Neural progenitor cell (in vitro differentiated cells): Measurements from ENCODE around the gene DLGAP4. TPM values are rescaled to one million over a fixed set of nuclear protein-coding genes. Genes with fewer than 3 reads are reported as not detected.
"Not testable (repeated sequence)": the region's sequence is repeated elsewhere in the genome, so short reads cannot be mapped to it uniquely, and the experiment has no call there.

Experiments
- DNase-seq: peaks from one replicate; pipeline ENCODE4 v3.0.0-alpha.2; 2016; ENCODE audit warnings: low spot score
- H2AFZ ChIP-seq: fragments of 200-600 bp; sonication (generic); replicated peaks from 2 replicates; pipeline ENCODE4 v1.6.1; 2016; ENCODE audit warnings: antibody characterized with exemption
- H3F3A ChIP-seq: fragments of 200-600 bp; sonication (generic); 2 replicates; pipeline ENCODE4 v1.6.1; 2016; ENCODE audit warnings: antibody characterized with exemption, low read depth
- H3K27ac ChIP-seq: fragments of 200-600 bp; sonication (generic); 2 replicates; pipeline ENCODE4 v1.5.1; 2016; ENCODE audit warnings: mild to moderate bottlenecking
- H3K27me3 ChIP-seq: fragments of 200-600 bp; sonication (generic); 2 replicates; pipeline ENCODE4 v1.6.1; 2016; ENCODE audit warnings: mild to moderate bottlenecking, moderate library complexity
- H3K36me3 ChIP-seq: fragments of 200-600 bp; sonication (generic); 2 replicates; pipeline ENCODE4 v1.5.1; 2016
- H3K4me1 ChIP-seq: fragments of 200-600 bp; sonication (generic); 2 replicates; pipeline ENCODE4 v1.6.1; 2016; ENCODE audit warnings: mixed run types
- H3K4me2 ChIP-seq: fragments of 200-600 bp; sonication (generic); 2 replicates; pipeline ENCODE4 v1.6.1; 2016
- H3K4me3 ChIP-seq: fragments of 200-600 bp; sonication (generic); 2 replicates; pipeline ENCODE4 v1.5.1; 2016
- H3K79me2 ChIP-seq: fragments of 200-600 bp; sonication (generic); 2 replicates; pipeline ENCODE4 v1.6.1; 2016; ENCODE audit warnings: low read depth
- H3K9ac ChIP-seq: fragments of 200-600 bp; sonication (generic); 2 replicates; pipeline ENCODE4 v1.6.1; 2016
- H3K9me3 ChIP-seq: fragments of 200-600 bp; sonication (generic); 2 replicates; pipeline ENCODE4 v1.5.1; 2016; ENCODE audit warnings: low read depth
- H4K20me1 ChIP-seq: fragments of 200-600 bp; sonication (generic); 2 replicates; pipeline ENCODE4 v1.6.1; 2016; ENCODE audit warnings: low read depth
- H3K27ac Mint-ChIP-seq: 3 replicates; pipeline ENCODE4 v1.8.0; 2021; ENCODE audit warnings: mixed read lengths
- H3K27me3 Mint-ChIP-seq: 2 replicates; pipeline ENCODE4 v1.8.0; 2022; ENCODE audit warnings: low read depth, mild to moderate bottlenecking, inconsistent platforms, moderate library complexity, mixed read lengths; ENCODE audit not compliant: insufficient read depth
- H3K36me3 Mint-ChIP-seq: 3 replicates; pipeline ENCODE4 v1.8.0; 2021; ENCODE audit warnings: mixed read lengths
- H3K4me1 Mint-ChIP-seq: 3 replicates; pipeline ENCODE4 v1.8.0; 2021; ENCODE audit warnings: mixed read lengths
- H3K4me3 Mint-ChIP-seq: 3 replicates; pipeline ENCODE4 v1.8.0; 2021; ENCODE audit warnings: mild to moderate bottlenecking, moderate library complexity, mixed read lengths
- H3K9me3 Mint-ChIP-seq: 3 replicates; pipeline ENCODE4 v1.8.0; 2020; ENCODE audit warnings: mixed read lengths
- CTCF ChIP-seq: fragments of 200-600 bp; sonication (generic); IDR thresholded peaks from 2 replicates; pipeline ENCODE4 v1.5.1; 2017; ENCODE audit warnings: antibody characterized with exemption, mild to moderate bottlenecking
- EZH2 ChIP-seq: fragments of 200-600 bp; sonication (generic); IDR thresholded peaks from 2 replicates; pipeline ENCODE4 v1.6.1; 2017; ENCODE audit warnings: antibody characterized with exemption, mild to moderate bottlenecking, moderate library complexity
- EZH2phosphoT487 ChIP-seq: fragments of 200-600 bp; sonication (generic); IDR thresholded peaks from 2 replicates; pipeline ENCODE4 v1.6.1; 2017; ENCODE audit warnings: antibody characterized with exemption
- total RNA-seq: library from RNA; depleted of rRNA; stranded (reverse); fragments of >200 nt; gene quantifications from 2 replicates; pipeline ENCODE4 v1.2.3, GENCODE V29; 2015; ENCODE audit warnings: low replicate concordance

DLGAP4 gene
- total RNA-seq, 1 donor from 2014 or later, result 21.7 TPM

- Histone ChIP-seq H3K9me3 (no peaks in the 10 kb centered on the region), H3K9ac (no peak overlapping the region), H3K4me3 (no peak overlapping the region), H3K4me2 (no peak overlapping the region), H3K4me1 (no peaks in the 10 kb centered on the region), H4K20me1 (peaks cover under 1% of the 10 kb centered on the region), H3F3A (no peaks in the 10 kb centered on the region), H3K36me3 (no peaks in the 10 kb centered on the region), H3K27me3 (no peaks in the 10 kb centered on the region), H2AFZ (no peak overlapping the region), H3K79me2 (no peaks in the 10 kb centered on the region), H3K27ac (no peak overlapping the region)
- Mint-ChIP-seq H3K9me3 (no peaks in the 10 kb centered on the region), H3K27me3 (peaks cover 5% of the 10 kb centered on the region), H3K4me3 (no peak overlapping the region), H3K36me3 (no peaks in the 10 kb centered on the region), H3K27ac (no peak overlapping the region), H3K4me1 (no peaks in the 10 kb centered on the region)
- DNase-seq, result no peak
- TF ChIP-seq EZH2 (no peak), EZH2phosphoT487 (no peak), CTCF (no peak)
Measured at GRCh38 chr20:36377348-36378326, 71.5 kb downstream of the DLGAP4 start.

- no peak overlapping the region for H3K4me2 ChIP-seq
- H3K9ac ChIP-seq, result no peak overlapping the region
- Mint-ChIP-seq H3K27me3 (peaks cover 5% of the 10 kb centered on the region), H3K9me3 (no peaks in the 10 kb centered on the region), H3K4me3 (no peak overlapping the region), H3K27ac (no peak overlapping the region), H3K4me1 (no peaks in the 10 kb centered on the region), H3K36me3 (no peaks in the 10 kb centered on the region)
- no peaks in the 10 kb centered on the region for H3K4me1 ChIP-seq
- no peaks in the 10 kb centered on the region for H3K36me3 ChIP-seq
- peaks cover 9% of the 10 kb centered on the region for H4K20me1 ChIP-seq
- no peak overlapping the region for H3K27ac ChIP-seq
- H3K27me3 ChIP-seq, result no peaks in the 10 kb centered on the region
- no peak for DNase-seq
- H3K9me3 ChIP-seq, result no peaks in the 10 kb centered on the region
- no peak overlapping the region for H3K4me3 ChIP-seq
- H3K79me2 ChIP-seq, result no peaks in the 10 kb centered on the region
- TF ChIP-seq EZH2phosphoT487 (no peak), EZH2 (no peak), CTCF (no peak)
- H3F3A ChIP-seq, result no peaks in the 10 kb centered on the region
- H2AFZ ChIP-seq, result no peak overlapping the region
Measured at GRCh38 chr20:36378686-36379085, 72.5 kb downstream of the DLGAP4 start.

- not testable (repeated sequence) for DNase-seq, H3K4me3 ChIP-seq, H3K4me1 Mint-ChIP-seq, H3K27me3 ChIP-seq, H3F3A ChIP-seq, H2AFZ ChIP-seq, H3K9me3 ChIP-seq, H3K27me3 Mint-ChIP-seq, H3K27ac Mint-ChIP-seq, H3K4me3 Mint-ChIP-seq, H3K36me3 Mint-ChIP-seq, H3K36me3 ChIP-seq, H3K9ac ChIP-seq, H3K4me2 ChIP-seq, H3K79me2 ChIP-seq, H3K4me1 ChIP-seq, H3K9me3 Mint-ChIP-seq, H3K27ac ChIP-seq
- peaks cover 15% of the 10 kb centered on the region for H4K20me1 ChIP-seq
Measured at GRCh38 chr20:36379914-36380313, 73.8 kb downstream of the DLGAP4 start.

- Histone ChIP-seq H3K79me2 (no peaks in the 10 kb centered on the region), H4K20me1 (peaks cover 15% of the 10 kb centered on the region), H3K27me3 (no peaks in the 10 kb centered on the region), H3K9me3 (no peaks in the 10 kb centered on the region), H3F3A (no peaks in the 10 kb centered on the region), H2AFZ (no peak overlapping the region), H3K4me2 (no peak overlapping the region), H3K4me1 (no peaks in the 10 kb centered on the region), H3K4me3 (no peak overlapping the region), H3K27ac (no peak overlapping the region), H3K36me3 (no peaks in the 10 kb centered on the region), H3K9ac (no peak overlapping the region)
- DNase-seq, result peak; percentile 92
- Mint-ChIP-seq H3K27ac (no peak overlapping the region), H3K4me3 (no peak overlapping the region), H3K9me3 (no peaks in the 10 kb centered on the region), H3K27me3 (peaks cover 13% of the 10 kb centered on the region), H3K36me3 (no peaks in the 10 kb centered on the region), H3K4me1 (peaks cover 9% of the 10 kb centered on the region)
- peak; percentile 55 for TF ChIP-seq CTCF
- TF ChIP-seq EZH2phosphoT487, result no peak
Measured at GRCh38 chr20:36384022-36384619, 78.0 kb downstream of the DLGAP4 start.
